ENCODE data around the gene METTL27. TPM values are rescaled to one million over a fixed set of nuclear protein-coding genes. Genes with fewer than 3 reads are reported as not detected.
A peak's percentile ranks its signal among the peaks of the same experiment; 100 is the strongest.

The METTL27 gene
- total RNA-seq, 1 experiment from 2014 or later: 4.3 TPM

DNA sequence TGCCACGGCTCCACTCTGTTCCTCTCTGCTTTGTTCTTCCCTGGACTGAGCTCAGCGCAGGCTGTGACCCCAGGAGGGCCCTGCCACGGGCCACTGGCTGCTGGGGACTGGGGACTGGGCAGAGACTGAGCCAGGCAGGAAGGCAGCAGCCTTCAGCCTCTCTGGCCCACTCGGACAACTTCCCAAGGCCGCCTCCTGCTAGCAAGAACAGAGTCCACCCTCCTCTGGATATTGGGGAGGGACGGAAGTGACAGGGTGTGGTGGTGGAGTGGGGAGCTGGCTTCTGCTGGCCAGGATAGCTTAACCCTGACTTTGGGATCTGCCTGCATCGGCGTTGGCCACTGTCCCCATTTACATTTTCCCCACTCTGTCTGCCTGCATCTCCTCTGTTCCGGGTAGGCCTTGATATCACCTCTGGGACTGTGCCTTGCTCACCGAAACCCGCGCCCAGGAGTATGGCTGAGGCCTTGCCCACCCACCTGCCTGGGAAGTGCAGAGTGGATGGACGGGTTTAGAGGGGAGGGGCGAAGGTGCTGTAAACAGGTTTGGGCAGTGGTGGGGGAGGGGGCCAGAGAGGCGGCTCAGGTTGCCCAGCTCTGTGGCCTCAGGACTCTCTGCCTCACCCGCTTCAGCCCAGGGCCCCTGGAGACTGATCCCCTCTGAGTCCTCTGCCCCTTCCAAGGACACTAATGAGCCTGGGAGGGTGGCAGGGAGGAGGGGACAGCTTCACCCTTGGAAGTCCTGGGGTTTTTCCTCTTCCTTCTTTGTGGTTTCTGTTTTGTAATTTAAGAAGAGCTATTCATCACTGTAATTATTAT is 10.3 kb downstream of the METTL27 start (continued):
- TF ChIP-seq, protein P1, sequence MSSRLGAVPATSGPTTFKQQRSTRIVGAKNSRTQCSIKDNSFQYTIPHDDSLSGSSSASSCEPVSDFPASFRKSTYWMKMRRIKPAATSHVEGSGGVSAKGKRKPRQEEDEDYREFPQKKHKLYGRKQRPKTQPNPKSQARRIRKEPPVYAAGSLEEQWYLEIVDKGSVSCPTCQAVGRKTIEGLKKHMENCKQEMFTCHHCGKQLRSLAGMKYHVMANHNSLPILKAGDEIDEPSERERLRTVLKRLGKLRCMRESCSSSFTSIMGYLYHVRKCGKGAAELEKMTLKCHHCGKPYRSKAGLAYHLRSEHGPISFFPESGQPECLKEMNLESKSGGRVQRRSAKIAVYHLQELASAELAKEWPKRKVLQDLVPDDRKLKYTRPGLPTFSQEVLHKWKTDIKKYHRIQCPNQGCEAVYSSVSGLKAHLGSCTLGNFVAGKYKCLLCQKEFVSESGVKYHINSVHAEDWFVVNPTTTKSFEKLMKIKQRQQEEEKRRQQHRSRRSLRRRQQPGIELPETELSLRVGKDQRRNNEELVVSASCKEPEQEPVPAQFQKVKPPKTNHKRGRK (CRISPR knock-in tag; IDR thresholded peaks at IDR 0.05; ENCODE audit: borderline replicate concordance): no peak
- TF ChIP-seq NR2C2 (CRISPR knock-in tag; IDR thresholded peaks at IDR 0.05): no peak
- TF ChIP-seq, protein P2, sequence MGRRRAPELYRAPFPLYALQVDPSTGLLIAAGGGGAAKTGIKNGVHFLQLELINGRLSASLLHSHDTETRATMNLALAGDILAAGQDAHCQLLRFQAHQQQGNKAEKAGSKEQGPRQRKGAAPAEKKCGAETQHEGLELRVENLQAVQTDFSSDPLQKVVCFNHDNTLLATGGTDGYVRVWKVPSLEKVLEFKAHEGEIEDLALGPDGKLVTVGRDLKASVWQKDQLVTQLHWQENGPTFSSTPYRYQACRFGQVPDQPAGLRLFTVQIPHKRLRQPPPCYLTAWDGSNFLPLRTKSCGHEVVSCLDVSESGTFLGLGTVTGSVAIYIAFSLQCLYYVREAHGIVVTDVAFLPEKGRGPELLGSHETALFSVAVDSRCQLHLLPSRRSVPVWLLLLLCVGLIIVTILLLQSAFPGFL (CRISPR knock-in tag; IDR thresholded peaks at IDR 0.05; ENCODE audit: borderline replicate concordance): no peak
- no peak for TF ChIP-seq SOX15 (CRISPR knock-in tag; IDR thresholded peaks at IDR 0.05)
- TF ChIP-seq, protein P3, sequence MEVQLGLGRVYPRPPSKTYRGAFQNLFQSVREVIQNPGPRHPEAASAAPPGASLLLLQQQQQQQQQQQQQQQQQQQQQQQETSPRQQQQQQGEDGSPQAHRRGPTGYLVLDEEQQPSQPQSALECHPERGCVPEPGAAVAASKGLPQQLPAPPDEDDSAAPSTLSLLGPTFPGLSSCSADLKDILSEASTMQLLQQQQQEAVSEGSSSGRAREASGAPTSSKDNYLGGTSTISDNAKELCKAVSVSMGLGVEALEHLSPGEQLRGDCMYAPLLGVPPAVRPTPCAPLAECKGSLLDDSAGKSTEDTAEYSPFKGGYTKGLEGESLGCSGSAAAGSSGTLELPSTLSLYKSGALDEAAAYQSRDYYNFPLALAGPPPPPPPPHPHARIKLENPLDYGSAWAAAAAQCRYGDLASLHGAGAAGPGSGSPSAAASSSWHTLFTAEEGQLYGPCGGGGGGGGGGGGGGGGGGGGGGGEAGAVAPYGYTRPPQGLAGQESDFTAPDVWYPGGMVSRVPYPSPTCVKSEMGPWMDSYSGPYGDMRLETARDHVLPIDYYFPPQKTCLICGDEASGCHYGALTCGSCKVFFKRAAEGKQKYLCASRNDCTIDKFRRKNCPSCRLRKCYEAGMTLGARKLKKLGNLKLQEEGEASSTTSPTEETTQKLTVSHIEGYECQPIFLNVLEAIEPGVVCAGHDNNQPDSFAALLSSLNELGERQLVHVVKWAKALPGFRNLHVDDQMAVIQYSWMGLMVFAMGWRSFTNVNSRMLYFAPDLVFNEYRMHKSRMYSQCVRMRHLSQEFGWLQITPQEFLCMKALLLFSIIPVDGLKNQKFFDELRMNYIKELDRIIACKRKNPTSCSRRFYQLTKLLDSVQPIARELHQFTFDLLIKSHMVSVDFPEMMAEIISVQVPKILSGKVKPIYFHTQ (CRISPR knock-in tag; IDR thresholded peaks at IDR 0.05): no peak
- no peak for TF ChIP-seq GABPB1 (CRISPR knock-in tag; IDR thresholded peaks at IDR 0.05)
- peak; percentile 37; the same call in 1 of the 2 replicates for TF ChIP-seq FOXP1 (CRISPR knock-in tag; IDR thresholded peaks at IDR 0.05; ENCODE audit: borderline replicate concordance)
- 0 out of 2 replicates have a peak, but pooled peaks have one; percentile 37 for TF ChIP-seq CREB1 (CRISPR knock-in tag; IDR thresholded peaks at IDR 0.05)
- TF ChIP-seq ESRRA (CRISPR knock-in tag; IDR thresholded peaks at IDR 0.05; ENCODE audit: borderline replicate concordance): no peak
- TF ChIP-seq ETV6 (CRISPR knock-in tag; IDR thresholded peaks at IDR 0.05): peak; percentile 68; the same call in 1 of the 2 replicates
- no peak for TF ChIP-seq HMGA2 (CRISPR knock-in tag; IDR thresholded peaks at IDR 0.05)
- no peak; the same call in 1 of the 2 replicates for TF ChIP-seq PRRX2 (CRISPR knock-in tag; IDR thresholded peaks at IDR 0.05)
- TF ChIP-seq ATF1 (CRISPR knock-in tag; IDR thresholded peaks at IDR 0.05): no peak
- TF ChIP-seq CREM (CRISPR knock-in tag; IDR thresholded peaks at IDR 0.05): no peak
- no peak for TF ChIP-seq ZNF416 (CRISPR knock-in tag; IDR thresholded peaks at IDR 0.05)
- TF ChIP-seq FOXK1 (CRISPR knock-in tag; IDR thresholded peaks at IDR 0.05): peak; percentile 81
- TF ChIP-seq, protein P4, sequence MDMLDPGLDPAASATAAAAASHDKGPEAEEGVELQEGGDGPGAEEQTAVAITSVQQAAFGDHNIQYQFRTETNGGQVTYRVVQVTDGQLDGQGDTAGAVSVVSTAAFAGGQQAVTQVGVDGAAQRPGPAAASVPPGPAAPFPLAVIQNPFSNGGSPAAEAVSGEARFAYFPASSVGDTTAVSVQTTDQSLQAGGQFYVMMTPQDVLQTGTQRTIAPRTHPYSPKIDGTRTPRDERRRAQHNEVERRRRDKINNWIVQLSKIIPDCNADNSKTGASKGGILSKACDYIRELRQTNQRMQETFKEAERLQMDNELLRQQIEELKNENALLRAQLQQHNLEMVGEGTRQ (CRISPR knock-in tag; IDR thresholded peaks at IDR 0.05): no peak
- 0 out of 2 replicates have a peak, but pooled peaks have one; percentile 20 for TF ChIP-seq ZNF423 (CRISPR knock-in tag; IDR thresholded peaks at IDR 0.05)
- TF ChIP-seq, protein P5, sequence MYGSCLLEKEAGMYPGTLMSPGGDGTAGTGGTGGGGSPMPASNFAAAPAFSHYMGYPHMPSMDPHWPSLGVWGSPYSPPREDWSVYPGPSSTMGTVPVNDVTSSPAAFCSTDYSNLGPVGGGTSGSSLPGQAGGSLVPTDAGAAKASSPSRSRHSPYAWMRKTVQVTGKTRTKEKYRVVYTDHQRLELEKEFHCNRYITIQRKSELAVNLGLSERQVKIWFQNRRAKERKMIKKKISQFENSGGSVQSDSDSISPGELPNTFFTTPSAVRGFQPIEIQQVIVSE (CRISPR knock-in tag; IDR thresholded peaks at IDR 0.05; ENCODE audit: borderline replicate concordance): no peak
- peak; percentile 78; the same call in 1 of the 2 replicates for TF ChIP-seq NFE2L1 (CRISPR knock-in tag; IDR thresholded peaks at IDR 0.05)
- no peak for TF ChIP-seq IRF2 (CRISPR knock-in tag; IDR thresholded peaks at IDR 0.05; ENCODE audit: borderline replicate concordance, low read depth)
- no peak for TF ChIP-seq ELF4 (CRISPR knock-in tag; IDR thresholded peaks at IDR 0.05; ENCODE audit: low read depth)
- peak; percentile 81; the same call in 1 of the 2 replicates for TF ChIP-seq CBFB (CRISPR knock-in tag; IDR thresholded peaks at IDR 0.05; ENCODE audit: low read depth)
- TF ChIP-seq ZNF219 (CRISPR knock-in tag; IDR thresholded peaks at IDR 0.05; ENCODE audit: borderline replicate concordance): 0 out of 2 replicates have a peak, but pooled peaks have one; percentile 38
- TF ChIP-seq NR3C1 (CRISPR knock-in tag; conservative IDR thresholded peaks at IDR 0.05; ENCODE audit: low read depth): no peak
- no peak for TF ChIP-seq JUN (CRISPR knock-in tag; IDR thresholded peaks at IDR 0.05)
- no peak for TF ChIP-seq TCF7 (CRISPR knock-in tag; IDR thresholded peaks at IDR 0.05; ENCODE audit: low read depth)
- TF ChIP-seq, protein P6, sequence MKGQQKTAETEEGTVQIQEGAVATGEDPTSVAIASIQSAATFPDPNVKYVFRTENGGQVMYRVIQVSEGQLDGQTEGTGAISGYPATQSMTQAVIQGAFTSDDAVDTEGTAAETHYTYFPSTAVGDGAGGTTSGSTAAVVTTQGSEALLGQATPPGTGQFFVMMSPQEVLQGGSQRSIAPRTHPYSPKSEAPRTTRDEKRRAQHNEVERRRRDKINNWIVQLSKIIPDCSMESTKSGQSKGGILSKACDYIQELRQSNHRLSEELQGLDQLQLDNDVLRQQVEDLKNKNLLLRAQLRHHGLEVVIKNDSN (CRISPR knock-in tag; IDR thresholded peaks at IDR 0.05): peak; percentile 34; the same call in 1 of the 2 replicates
- TF ChIP-seq, protein P7, sequence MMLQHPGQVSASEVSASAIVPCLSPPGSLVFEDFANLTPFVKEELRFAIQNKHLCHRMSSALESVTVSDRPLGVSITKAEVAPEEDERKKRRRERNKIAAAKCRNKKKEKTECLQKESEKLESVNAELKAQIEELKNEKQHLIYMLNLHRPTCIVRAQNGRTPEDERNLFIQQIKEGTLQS (CRISPR knock-in tag; conservative IDR thresholded peaks at IDR 0.05): no peak
- no peak for TF ChIP-seq GRHL2 (CRISPR knock-in tag; IDR thresholded peaks at IDR 0.05; ENCODE audit: insufficient replicate concordance, severe bottlenecking)
- TF ChIP-seq ZNF317 (CRISPR knock-in tag; IDR thresholded peaks at IDR 0.05; ENCODE audit: borderline replicate concordance, low read depth): no peak
- peak; percentile 72; the same call in 1 of the 2 replicates for TF ChIP-seq TP53 (CRISPR knock-in tag; IDR thresholded peaks at IDR 0.05)

Measured in WTC11 (cell line).